Heart left ventricle (tissue), 13 donors: ENCODE data around the gene ADAT1.

ENCODE experiments used
- POLR2A ChIP-seq, 2 donors: fragments of 450-650 bp; IDR thresholded peaks; one replicate each; pipeline ENCODE4 v1.6.1; 2017; ENCODE audit warnings: antibody characterized with exemption in 2 of 2, mild to moderate bottlenecking in 2 of 2, moderate library complexity in 2 of 2
- TF ChIP-seq, protein P1 (sequence below), 12 donors: fragments of 200-600 bp; sonication (generic) in 4 of 12; IDR thresholded peaks; one replicate each; pipeline versions ENCODE4 v1.5.0 to v1.8.0; 2018 to 2022; ENCODE audit warnings: antibody characterized with exemption in 12 of 12, mild to moderate bottlenecking in 5 of 12
- donor health status: ischemic (EF 13 %, LVEDD 7.1; RV severe dilation, severe dysfunction).
- donor health status: DM: no; HTN: yes; CAD: no.
- donor health status: DM: no; HTN: no; CAD: no.
- donor health status: ischemic (EF 25% LVEDD 6.9; RV normal size, moderate dysfunction).
- donor health status: ischemic (EF 25% LVEDD 5.7; RV mildly dilated, moderate dysfunction).
- donor health status: ischemic (EF 35%, LVEDD 5.7; RV mildly dilated, moderate dysfunction).
- donor health status: nonischemic (EF 11% LVEDD 7.7; RV severe dilation, severe dysfunction).
- donor health status: DM: yes; HTN: yes; CAD: no.
- donor health status: PGD.
- donor health status: ischemic (EF 29% LVEDD 5.4; RV normal size, mild dysfunction).
- donor health status: nonischemic (EF 23%, LVEDD 6.1; RV moderate dilation, normal function).

DNA sequence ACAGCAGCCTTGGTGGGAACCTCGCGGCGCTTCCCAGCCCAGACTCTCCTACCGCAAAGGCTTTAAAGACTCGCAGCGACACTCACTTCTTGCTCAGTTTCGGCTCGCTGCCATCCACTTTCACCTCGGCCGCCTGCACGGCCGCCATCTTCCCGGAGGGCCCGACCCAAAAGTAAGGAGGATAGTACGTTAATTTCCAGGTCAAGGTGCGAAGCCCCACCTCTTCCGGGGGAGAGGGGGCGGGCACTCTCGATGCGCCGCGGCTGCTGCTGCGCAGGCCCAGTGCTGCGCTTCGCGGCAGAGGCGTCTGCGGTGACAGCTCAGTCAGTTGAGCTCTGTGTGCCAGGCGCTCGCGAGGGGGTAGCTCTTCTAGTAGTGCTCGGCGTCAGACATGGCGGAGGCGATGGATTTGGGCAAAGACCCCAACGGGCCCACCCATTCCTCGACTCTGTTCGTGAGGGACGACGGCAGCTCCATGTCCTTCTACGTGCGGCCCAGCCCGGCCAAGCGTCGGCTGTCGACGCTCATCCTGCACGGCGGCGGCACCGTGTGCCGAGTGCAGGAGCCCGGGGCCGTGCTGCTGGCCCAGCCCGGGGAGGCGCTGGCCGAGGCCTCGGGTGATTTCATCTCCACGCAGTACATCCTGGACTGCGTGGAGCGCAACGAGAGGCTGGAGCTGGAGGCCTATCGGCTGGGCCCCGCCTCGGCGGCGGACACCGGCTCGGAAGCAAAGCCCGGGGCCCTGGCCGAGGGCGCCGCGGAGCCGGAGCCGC, 24.6 kb upstream of the ADAT1 start, which contains the start of the genes KARS1 and TERF2IP:
- TF ChIP-seq, protein P1, sequence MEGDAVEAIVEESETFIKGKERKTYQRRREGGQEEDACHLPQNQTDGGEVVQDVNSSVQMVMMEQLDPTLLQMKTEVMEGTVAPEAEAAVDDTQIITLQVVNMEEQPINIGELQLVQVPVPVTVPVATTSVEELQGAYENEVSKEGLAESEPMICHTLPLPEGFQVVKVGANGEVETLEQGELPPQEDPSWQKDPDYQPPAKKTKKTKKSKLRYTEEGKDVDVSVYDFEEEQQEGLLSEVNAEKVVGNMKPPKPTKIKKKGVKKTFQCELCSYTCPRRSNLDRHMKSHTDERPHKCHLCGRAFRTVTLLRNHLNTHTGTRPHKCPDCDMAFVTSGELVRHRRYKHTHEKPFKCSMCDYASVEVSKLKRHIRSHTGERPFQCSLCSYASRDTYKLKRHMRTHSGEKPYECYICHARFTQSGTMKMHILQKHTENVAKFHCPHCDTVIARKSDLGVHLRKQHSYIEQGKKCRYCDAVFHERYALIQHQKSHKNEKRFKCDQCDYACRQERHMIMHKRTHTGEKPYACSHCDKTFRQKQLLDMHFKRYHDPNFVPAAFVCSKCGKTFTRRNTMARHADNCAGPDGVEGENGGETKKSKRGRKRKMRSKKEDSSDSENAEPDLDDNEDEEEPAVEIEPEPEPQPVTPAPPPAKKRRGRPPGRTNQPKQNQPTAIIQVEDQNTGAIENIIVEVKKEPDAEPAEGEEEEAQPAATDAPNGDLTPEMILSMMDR (IDR thresholded peaks at IDR 0.05) = no peak
- TF ChIP-seq POLR2A (IDR thresholded peaks at IDR 0.05) = peak; percentile 79 to 97
